Breast epithelium (tissue), 3 donors: Measurements from ENCODE around the gene ENO3.

Experiments
- POLR2A ChIP-seq: fragments of 450-650 bp; IDR thresholded peaks from one replicate; pipeline ENCODE4 v1.6.1; 2016; ENCODE audit warnings: antibody characterized with exemption, mild to moderate bottlenecking, moderate library complexity
- POLR2AphosphoS5 ChIP-seq, 3 donors: sonication (generic); formaldehyde crosslinking; IDR thresholded peaks; one replicate each; pipeline ENCODE4 v1.6.1; 2017; ENCODE audit warnings: antibody characterized with exemption in 3 of 3
- TF ChIP-seq, protein P1 (sequence below), 3 donors: fragments of 450-650 bp; IDR thresholded peaks; one replicate each; pipeline ENCODE4 v1.5.1; 2016 to 2017; ENCODE audit warnings: antibody characterized with exemption in 3 of 3, mild to moderate bottlenecking in 3 of 3, moderate library complexity in 3 of 3

DNA sequence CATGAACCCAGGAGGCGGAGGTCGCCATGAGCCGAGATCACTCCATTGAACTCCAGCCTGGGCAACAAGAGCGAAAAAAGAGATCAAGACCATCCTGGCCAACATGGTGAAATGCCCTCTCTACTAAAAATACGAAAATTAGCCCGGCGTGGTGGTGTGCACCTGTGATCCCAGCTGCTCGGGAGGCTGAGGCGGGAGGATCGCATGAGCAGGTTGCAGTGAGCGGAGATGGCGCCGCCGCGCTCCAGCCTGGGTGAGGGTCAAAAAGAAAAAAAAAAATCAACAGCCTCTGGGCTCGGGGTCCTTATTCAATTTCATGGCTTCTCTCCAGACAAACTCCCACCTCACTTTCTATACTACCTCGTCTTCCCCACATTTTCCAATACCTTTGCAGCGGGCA is 22.0 kb upstream of the ENO3 start:
- TF ChIP-seq, protein P1, sequence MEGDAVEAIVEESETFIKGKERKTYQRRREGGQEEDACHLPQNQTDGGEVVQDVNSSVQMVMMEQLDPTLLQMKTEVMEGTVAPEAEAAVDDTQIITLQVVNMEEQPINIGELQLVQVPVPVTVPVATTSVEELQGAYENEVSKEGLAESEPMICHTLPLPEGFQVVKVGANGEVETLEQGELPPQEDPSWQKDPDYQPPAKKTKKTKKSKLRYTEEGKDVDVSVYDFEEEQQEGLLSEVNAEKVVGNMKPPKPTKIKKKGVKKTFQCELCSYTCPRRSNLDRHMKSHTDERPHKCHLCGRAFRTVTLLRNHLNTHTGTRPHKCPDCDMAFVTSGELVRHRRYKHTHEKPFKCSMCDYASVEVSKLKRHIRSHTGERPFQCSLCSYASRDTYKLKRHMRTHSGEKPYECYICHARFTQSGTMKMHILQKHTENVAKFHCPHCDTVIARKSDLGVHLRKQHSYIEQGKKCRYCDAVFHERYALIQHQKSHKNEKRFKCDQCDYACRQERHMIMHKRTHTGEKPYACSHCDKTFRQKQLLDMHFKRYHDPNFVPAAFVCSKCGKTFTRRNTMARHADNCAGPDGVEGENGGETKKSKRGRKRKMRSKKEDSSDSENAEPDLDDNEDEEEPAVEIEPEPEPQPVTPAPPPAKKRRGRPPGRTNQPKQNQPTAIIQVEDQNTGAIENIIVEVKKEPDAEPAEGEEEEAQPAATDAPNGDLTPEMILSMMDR (IDR thresholded peaks at IDR 0.05), result no peak
- no peak for TF ChIP-seq POLR2A
- TF ChIP-seq POLR2AphosphoS5 (IDR thresholded peaks at IDR 0.05), result no peak
